NT2/D1 (cell line): ENCODE measurements around the gene SH3D19.
A peak's percentile ranks its signal among the peaks of the same experiment; 100 is the strongest.

Experiments used
- DNase-seq: peaks from one replicate; pipeline ENCODE4 v3.0.0-alpha.2; 2011; ENCODE audit warnings: low read depth, low spot score
- H3K27me3 ChIP-seq: 2 replicates; pipeline ENCODE4 v1.6.0; 2011; ENCODE audit warnings: mild to moderate bottlenecking; ENCODE audit not compliant: insufficient read length, insufficient read depth
- H3K36me3 ChIP-seq: 2 replicates; pipeline ENCODE4 v1.6.1; 2011; ENCODE audit warnings: mild to moderate bottlenecking, low read length, mixed read lengths; ENCODE audit not compliant: insufficient read depth, insufficient read length
- H3K4me1 ChIP-seq: 2 replicates; pipeline ENCODE4 v1.5.1; 2011; ENCODE audit not compliant: insufficient read depth, insufficient read length
- H3K4me3 ChIP-seq: 2 replicates; pipeline ENCODE4 v1.5.1; 2011; ENCODE audit warnings: low read depth; ENCODE audit not compliant: insufficient read length
- H3K9ac ChIP-seq: 2 replicates; pipeline ENCODE4 v1.6.0; 2011; ENCODE audit warnings: low read depth; ENCODE audit not compliant: insufficient read length
- H3K9me3 ChIP-seq: 2 replicates; pipeline ENCODE4 v1.5.1; 2011; ENCODE audit warnings: mild to moderate bottlenecking, low read length; ENCODE audit not compliant: insufficient read depth
- SUZ12 ChIP-seq: IDR thresholded peaks from 2 replicates; pipeline ENCODE4 v1.6.1; 2011; ENCODE audit not compliant: insufficient read length, insufficient read depth; ENCODE audit errors: extremely low read depth
- YY1 ChIP-seq: IDR thresholded peaks from 2 replicates; pipeline ENCODE4 v1.6.1; 2011; ENCODE audit not compliant: insufficient read length, insufficient read depth
- ZNF274 ChIP-seq: IDR thresholded peaks from 2 replicates; pipeline ENCODE4 v1.6.1; 2011; ENCODE audit warnings: mild to moderate bottlenecking, low read depth, low read length

SH3D19 gene

DNA sequence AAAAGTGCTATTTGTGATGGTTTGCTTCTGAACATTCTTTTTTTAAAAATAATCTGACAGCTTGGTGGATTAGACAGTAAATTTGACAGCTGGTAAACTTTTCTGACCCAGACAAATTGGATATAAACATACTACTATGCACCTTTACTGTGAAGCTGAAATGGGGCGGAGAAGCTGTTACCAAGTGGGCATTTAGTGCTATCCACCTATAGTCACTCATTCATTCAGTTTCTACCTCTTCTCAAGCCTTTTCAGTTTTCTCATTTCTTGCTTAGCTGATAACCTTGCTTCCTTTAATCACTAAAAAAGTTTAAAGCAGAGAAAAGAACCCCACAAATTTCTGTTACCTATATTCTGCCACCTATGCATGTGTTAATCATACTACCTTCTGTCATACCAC is 220.8 kb downstream of the SH3D19 start:
- H3K9ac ChIP-seq = no peak overlapping the region
- no peaks in the 10 kb centered on the region for H3K4me1 ChIP-seq
- no peak overlapping the region for H3K4me3 ChIP-seq
- no peaks in the 10 kb centered on the region for H3K27me3 ChIP-seq
- H3K36me3 ChIP-seq = peaks cover 62% of the 10 kb centered on the region
- H3K9me3 ChIP-seq = no peaks in the 10 kb centered on the region
- TF ChIP-seq SUZ12 (no peak), YY1 (no peak), ZNF274 (no peak)
- DNase-seq = no peak

DNA sequence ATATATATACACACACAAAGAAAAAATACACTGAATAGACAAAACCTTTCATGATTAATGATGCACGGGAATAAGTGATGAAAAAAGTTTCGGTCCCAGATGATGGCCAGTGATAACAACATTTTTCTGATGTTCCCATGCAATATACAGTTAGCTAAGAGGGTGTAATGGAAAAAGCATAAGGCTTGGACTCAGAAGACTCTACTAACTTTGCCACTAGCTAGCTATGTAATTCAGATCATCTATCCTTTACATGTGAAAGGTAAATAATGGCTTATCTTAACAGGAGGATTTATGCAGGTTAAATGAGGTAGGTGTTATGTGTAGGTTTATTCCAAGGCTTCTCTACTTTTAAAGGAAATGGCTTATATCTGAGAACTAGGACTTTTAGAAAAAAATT is 221.6 kb downstream of the SH3D19 start:
- H3K4me3 ChIP-seq = no peak overlapping the region
- H3K9me3 ChIP-seq = no peaks in the 10 kb centered on the region
- peak overlapping the region; percentile 21 for H3K9ac ChIP-seq
- no peaks in the 10 kb centered on the region for H3K4me1 ChIP-seq
- H3K27me3 ChIP-seq = no peaks in the 10 kb centered on the region
- TF ChIP-seq SUZ12 = no peak
- TF ChIP-seq ZNF274 = no peak
- TF ChIP-seq YY1 = no peak
- DNase-seq = no peak
- H3K36me3 ChIP-seq = peaks cover 62% of the 10 kb centered on the region

DNA sequence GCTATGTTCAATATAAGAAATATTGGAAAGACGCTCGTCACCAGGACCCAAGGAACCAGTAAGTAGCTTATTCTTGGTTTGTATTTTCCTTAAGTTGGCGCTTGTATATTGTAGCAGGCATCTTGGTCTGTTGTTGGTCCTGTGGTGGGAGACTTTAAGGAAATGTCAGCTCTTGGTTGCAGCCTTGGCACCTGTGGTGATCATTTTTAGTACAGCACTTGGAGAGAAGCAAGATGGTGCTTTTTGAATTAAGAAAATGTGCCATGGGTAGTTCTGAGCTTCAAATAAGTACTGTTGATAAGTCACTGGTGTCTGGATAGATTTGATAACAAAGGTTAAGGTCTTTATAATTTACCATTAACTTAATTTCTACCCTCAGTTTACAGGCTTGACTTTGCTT is 224.9 kb downstream of the SH3D19 start:
- no peaks in the 10 kb centered on the region for H3K9me3 ChIP-seq
- H3K27me3 ChIP-seq = no peaks in the 10 kb centered on the region
- H3K4me1 ChIP-seq = no peaks in the 10 kb centered on the region
- peaks cover 57% of the 10 kb centered on the region for H3K36me3 ChIP-seq
- DNase-seq = no peak
- TF ChIP-seq SUZ12 (no peak), YY1 (no peak), ZNF274 (no peak)
- H3K4me3 ChIP-seq = peak overlapping the region; percentile 99
- peak overlapping the region; percentile 100 for H3K9ac ChIP-seq

DNA sequence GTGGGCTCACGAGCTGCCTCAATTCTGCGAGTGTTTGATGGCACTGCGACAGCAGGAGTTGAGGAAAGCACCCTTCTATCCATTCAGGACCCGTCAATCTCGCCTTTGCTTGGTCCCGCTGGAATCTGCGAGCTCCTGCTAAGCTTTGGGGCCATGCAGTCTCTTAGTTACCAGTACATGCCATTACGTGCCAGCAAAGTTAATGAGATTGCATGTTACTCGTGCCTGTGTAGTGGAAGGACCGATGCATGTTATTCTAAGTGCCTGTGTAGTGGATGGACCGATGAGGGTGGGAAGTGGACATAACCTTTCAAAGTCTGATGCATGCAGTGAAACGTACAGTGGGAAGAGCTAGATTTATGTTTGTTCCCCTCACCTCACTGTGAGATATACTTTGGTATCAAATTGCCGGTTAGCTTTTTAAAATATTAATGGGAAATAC is 225.4 kb downstream of the SH3D19 start:
- Histone ChIP-seq H3K4me3 (peak overlapping the region; percentile 99), H3K27me3 (no peaks in the 10 kb centered on the region), H3K9ac (peak overlapping the region; percentile 100), H3K36me3 (peaks cover 53% of the 10 kb centered on the region), H3K4me1 (no peaks in the 10 kb centered on the region), H3K9me3 (no peaks in the 10 kb centered on the region)
- TF ChIP-seq ZNF274 = no peak
- TF ChIP-seq YY1 = no peak
- TF ChIP-seq SUZ12 = no peak
- no peak for DNase-seq

DNA sequence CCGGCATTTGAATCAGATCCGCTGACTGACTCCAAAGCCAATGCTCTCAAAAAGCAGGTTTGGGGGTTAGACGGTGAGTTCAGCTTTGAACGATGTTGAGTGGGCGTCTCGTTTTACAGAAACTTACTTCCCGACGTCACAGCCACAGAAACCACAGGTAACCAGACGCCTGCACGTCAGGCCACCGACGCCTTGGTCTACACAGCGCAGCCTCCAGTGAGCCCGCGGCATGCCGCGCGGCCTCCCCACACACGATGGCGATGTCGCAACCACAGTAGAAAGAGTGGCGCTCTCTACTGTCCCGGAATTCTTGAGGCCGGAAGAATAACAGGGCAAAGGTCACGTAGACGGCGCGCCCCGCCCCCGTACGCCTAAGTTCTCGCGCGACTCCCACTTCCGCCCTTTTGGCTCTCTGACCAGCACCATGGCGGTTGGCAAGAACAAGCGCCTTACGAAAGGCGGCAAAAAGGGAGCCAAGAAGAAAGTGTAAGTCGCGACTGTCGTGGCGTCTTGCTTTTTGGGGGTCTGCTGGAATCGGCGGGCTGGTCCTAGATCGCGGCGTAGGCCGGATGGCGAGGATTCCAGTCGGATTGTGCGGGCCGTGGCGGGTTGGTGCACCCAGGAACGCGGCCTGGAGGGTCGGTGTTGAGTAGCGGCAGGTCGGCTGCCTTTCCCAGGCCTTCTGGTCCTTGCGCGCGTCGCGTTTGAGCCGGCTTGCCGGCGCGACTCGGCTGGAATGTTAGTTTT is 226.0 kb downstream of the SH3D19 start, which contains the start of gene RPS3A:
RPS3A (plus strand) TSS at position 400 of the 747 bp plus-strand sequence; CDS start at position 425, 25 bp downstream.
- peak; percentile 93 for DNase-seq
- no peaks in the 10 kb centered on the region for H3K9me3 ChIP-seq
- no peak for TF ChIP-seq ZNF274
- peak; percentile 24 for TF ChIP-seq YY1
- peaks cover 47% of the 10 kb centered on the region for H3K36me3 ChIP-seq
- H3K9ac ChIP-seq = peak within 1 kb of the TSS; percentile 100
- no peaks in the 10 kb centered on the region for H3K27me3 ChIP-seq
- H3K4me3 ChIP-seq = peak within 1 kb of the TSS; percentile 99
- no peaks in the 10 kb centered on the region for H3K4me1 ChIP-seq

DNA sequence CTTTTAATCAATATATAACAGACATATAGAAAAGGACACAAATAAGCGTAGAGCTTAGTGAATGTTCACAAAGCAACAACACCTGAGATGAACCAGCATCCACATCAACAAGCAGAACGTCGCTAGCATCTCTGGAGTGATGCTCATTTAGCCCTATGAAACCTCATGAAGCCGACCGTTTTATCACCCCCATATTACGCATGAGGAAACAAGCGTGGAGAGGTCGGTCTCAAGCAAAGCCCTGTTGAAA is 226.5 kb downstream of the SH3D19 start:
- Histone ChIP-seq H3K9me3 (no peaks in the 10 kb centered on the region), H3K27me3 (no peaks in the 10 kb centered on the region), H3K4me3 (peak overlapping the region; percentile 21), H3K36me3 (peaks cover 42% of the 10 kb centered on the region), H3K4me1 (no peaks in the 10 kb centered on the region), H3K9ac (peak overlapping the region; percentile 34)
- no peak for DNase-seq
- no peak for TF ChIP-seq ZNF274

DNA sequence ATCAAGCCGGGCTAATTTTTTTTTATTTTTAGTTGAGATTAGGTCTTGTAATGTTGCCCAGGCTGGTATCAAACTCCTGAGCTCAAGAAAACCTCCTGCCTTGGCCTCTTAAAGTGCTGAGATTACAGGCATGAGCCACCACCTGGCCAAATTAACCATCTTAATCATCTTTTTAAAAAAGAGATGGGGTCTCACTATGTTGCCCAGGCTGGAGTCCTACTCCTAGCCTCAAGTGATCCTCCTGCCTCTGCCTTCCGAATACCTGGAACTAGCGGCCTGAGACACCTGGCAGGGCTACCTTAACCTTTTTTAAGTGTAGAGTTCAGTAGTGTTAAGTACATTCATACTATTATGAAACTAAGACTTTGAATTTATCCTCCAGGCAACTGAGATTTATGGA is 227.6 kb downstream of the SH3D19 start:
- TF ChIP-seq ZNF274 (no peak), SUZ12 (no peak), YY1 (no peak)
- Histone ChIP-seq H3K4me1 (no peaks in the 10 kb centered on the region), H3K27me3 (no peaks in the 10 kb centered on the region), H3K36me3 (peaks cover 31% of the 10 kb centered on the region), H3K9ac (peak overlapping the region; percentile 3), H3K4me3 (no peak overlapping the region), H3K9me3 (no peaks in the 10 kb centered on the region)
- no peak for DNase-seq
